ENCODE measurements around the gene MRPS11.
A peak's percentile ranks its signal among the peaks of the same experiment; 100 is the strongest.

The MRPS11 gene

GRCh38 chr15:88467073-88467934 is at the start of gene MRPS11, which contains the start of gene MRPL46:
TSS of gene MRPS11 (plus strand) at chr15:88467708. CDS start at chr15:88467718, 10 bp downstream.
TSS of gene MRPL46 (minus strand) at chr15:88467388. CDS start at chr15:88467377, 11 bp downstream.
- DNase-seq (ENCODE audit: low read depth, low spot score): peak; percentile 14
- H3K4me3 ChIP-seq (ENCODE audit: low read depth, low read length): peak within 1 kb of the TSS; percentile 99
- POLR2A ChIA-PET: interaction anchor here (0.8 to 1.1 kb wide), 3 partner anchors 13 to 154 kb away, joined by 3 to 5 read pairs (median 4); partner anchors contain the start of gene AEN
- no peak for TF ChIP-seq CTCF (IDR thresholded peaks at IDR 0.05; ENCODE audit: insufficient read depth, low read length, missing control alignments)
- CTCF ChIA-PET: interaction anchor here (0.8 to 4.0 kb wide), 7 partner anchors 12 to 220 kb away, joined by 3 to 21 read pairs (median 3); no protein-coding TSS in a partner anchor

- no peak for TF ChIP-seq CTCF (IDR thresholded peaks at IDR 0.05; ENCODE audit: insufficient read depth, low read length, missing control alignments)
- H3K4me3 ChIP-seq (ENCODE audit: low read depth, low read length): no peak overlapping the region
- CTCF ChIA-PET: no interaction called here
- no peak for DNase-seq (ENCODE audit: low read depth, low spot score)
- POLR2A ChIA-PET: no interaction called here
Measured at GRCh38 chr15:88419830-88420229, 47.7 kb upstream of the MRPS11 start.

GRCh38 chr15:88423331-88423730 is 44.2 kb upstream of the MRPS11 start:
- CTCF ChIA-PET: no interaction called here

GRCh38 chr15:88426304-88426703 is 41.2 kb upstream of the MRPS11 start:
- no peak for DNase-seq (ENCODE audit: low read depth, low spot score)
- CTCF ChIA-PET: interaction anchor here (2.3 kb wide), 1 partner anchor 26 kb away, joined by 6 read pairs; no protein-coding TSS in a partner anchor

More at GRCh38 chr15:88423331-88423730, 44.2 kb upstream of the MRPS11 start:
- H3K4me3 ChIP-seq (ENCODE audit: low read depth, low read length): no peak overlapping the region
- POLR2A ChIA-PET: no interaction called here
- DNase-seq (ENCODE audit: low read depth, low spot score): no peak
- no peak for TF ChIP-seq CTCF (IDR thresholded peaks at IDR 0.05; ENCODE audit: insufficient read depth, low read length, missing control alignments)

GRCh38 chr15:88428053-88428452 is 39.5 kb upstream of the MRPS11 start:
- DNase-seq (ENCODE audit: low read depth, low spot score): no peak
- no peak overlapping the region for H3K4me3 ChIP-seq (ENCODE audit: low read depth, low read length)
- CTCF ChIA-PET: interaction anchor here (0.9 to 2.3 kb wide), 3 partner anchors 22 to 151 kb away, joined by 3 to 6 read pairs (median 3); no protein-coding TSS in a partner anchor
- TF ChIP-seq CTCF (IDR thresholded peaks at IDR 0.05; ENCODE audit: insufficient read depth, low read length, missing control alignments): no peak
- POLR2A ChIA-PET: no interaction called here

More at GRCh38 chr15:88426304-88426703, 41.2 kb upstream of the MRPS11 start:
- no peak for TF ChIP-seq CTCF (IDR thresholded peaks at IDR 0.05; ENCODE audit: insufficient read depth, low read length, missing control alignments)
- H3K4me3 ChIP-seq (ENCODE audit: low read depth, low read length): no peak overlapping the region
- POLR2A ChIA-PET: no interaction called here

Measured in AG04449 (cell line).